ACC112 (cell line): Measurements from ENCODE around the gene CNRIP1.

ENCODE experiments used
- H2AFZ ChIP-seq: fragments of 200-600 bp; sonication (generic); one replicate; pipeline ENCODE4 v1.6.0; 2017; ENCODE audit warnings: antibody characterized with exemption, low read length; ENCODE audit not compliant: unreplicated experiment
- H3K27ac ChIP-seq: fragments of 200-600 bp; sonication (generic); 2 replicates; pipeline ENCODE4 v1.5.1; 2014; ENCODE audit warnings: low read depth, mild to moderate bottlenecking, antibody characterized with exemption, low read length, moderate library complexity
- H3K27me3 ChIP-seq: fragments of 200-600 bp; sonication (generic); 2 replicates; pipeline ENCODE4 v1.6.1; 2014; ENCODE audit warnings: mild to moderate bottlenecking, antibody characterized with exemption, low read length, moderate library complexity, mixed read lengths; ENCODE audit not compliant: insufficient read depth
- H3K36me3 ChIP-seq: fragments of 200-600 bp; sonication (generic); 2 replicates; pipeline ENCODE4 v1.6.1; 2016; ENCODE audit warnings: mild to moderate bottlenecking, antibody characterized with exemption, low read length, moderate library complexity, mixed read lengths; ENCODE audit not compliant: insufficient read depth
- H3K4me1 ChIP-seq: fragments of 200-600 bp; sonication (generic); one replicate; pipeline ENCODE4 v1.6.1; 2016; ENCODE audit warnings: low read length, mixed read lengths; ENCODE audit not compliant: insufficient read depth, unreplicated experiment, control insufficient read depth
- H3K4me3 ChIP-seq: fragments of 200-600 bp; sonication (generic); 2 replicates; pipeline ENCODE4 v1.5.1; 2014; ENCODE audit warnings: mild to moderate bottlenecking, low read depth, low read length
- H3K79me2 ChIP-seq: fragments of 200-600 bp; sonication (generic); one replicate; pipeline ENCODE4 v1.6.0; 2016; ENCODE audit warnings: low read length; ENCODE audit not compliant: control insufficient read depth, unreplicated experiment, insufficient read depth

The CNRIP1 gene

GRCh38 chr2:68292108-68292710, 27.5 kb downstream of the CNRIP1 start:
- H3K27me3 ChIP-seq: no peaks in the 10 kb centered on the region
- H3K79me2 ChIP-seq: no peaks in the 10 kb centered on the region
- no peak overlapping the region for H2AFZ ChIP-seq
- no peaks in the 10 kb centered on the region for H3K4me1 ChIP-seq
- H3K36me3 ChIP-seq: no peaks in the 10 kb centered on the region
- H3K4me3 ChIP-seq: no peak overlapping the region
- H3K27ac ChIP-seq: no peak overlapping the region

- Histone ChIP-seq H3K79me2 (no peaks in the 10 kb centered on the region), H3K4me3 (no peak overlapping the region), H3K4me1 (no peaks in the 10 kb centered on the region), H3K27me3 (no peaks in the 10 kb centered on the region), H3K27ac (no peak overlapping the region), H2AFZ (no peak overlapping the region), H3K36me3 (no peaks in the 10 kb centered on the region)
These were observed 28.4 kb downstream of the CNRIP1 start for GRCh38 chr2:68291314-68291713.

DNA sequence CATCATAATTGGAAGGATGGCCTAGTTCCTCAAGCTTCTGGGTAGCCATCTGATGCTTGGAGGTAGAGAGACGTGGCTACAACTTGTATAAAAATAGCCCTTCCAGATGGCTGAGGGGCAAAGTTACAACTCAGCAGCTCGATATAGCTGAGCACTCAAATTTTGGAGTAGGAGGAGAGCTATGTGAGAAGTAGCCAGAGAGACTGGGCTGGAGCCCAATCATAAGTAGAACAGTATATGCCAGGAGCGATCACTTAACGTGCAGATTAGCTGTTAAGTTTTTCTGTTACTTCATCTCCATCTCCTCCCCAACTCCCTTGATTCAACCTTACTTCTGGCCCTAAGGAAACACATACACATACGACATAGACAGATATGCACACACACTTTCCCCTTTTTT, 28.8 kb downstream of the CNRIP1 start:
- no peak overlapping the region for H2AFZ ChIP-seq
- no peak overlapping the region for H3K4me3 ChIP-seq
- H3K36me3 ChIP-seq: no peaks in the 10 kb centered on the region
- H3K27me3 ChIP-seq: no peaks in the 10 kb centered on the region
- H3K27ac ChIP-seq: no peak overlapping the region
- H3K4me1 ChIP-seq: no peaks in the 10 kb centered on the region
- H3K79me2 ChIP-seq: no peaks in the 10 kb centered on the region

- Histone ChIP-seq H3K27ac (no peak overlapping the region), H2AFZ (no peak overlapping the region), H3K4me1 (peaks cover 9% of the 10 kb centered on the region), H3K79me2 (no peaks in the 10 kb centered on the region), H3K4me3 (no peak overlapping the region), H3K36me3 (no peaks in the 10 kb centered on the region), H3K27me3 (no peaks in the 10 kb centered on the region)
These were observed 31.9 kb downstream of the CNRIP1 start for GRCh38 chr2:68287580-68288441.

GRCh38 chr2:68284896-68285295, 34.9 kb downstream of the CNRIP1 start:
- Histone ChIP-seq H3K4me3 (no peak overlapping the region), H3K27me3 (no peaks in the 10 kb centered on the region), H3K4me1 (peaks cover 9% of the 10 kb centered on the region), H3K36me3 (no peaks in the 10 kb centered on the region), H3K27ac (no peak overlapping the region), H3K79me2 (no peaks in the 10 kb centered on the region), H2AFZ (no peak overlapping the region)

DNA sequence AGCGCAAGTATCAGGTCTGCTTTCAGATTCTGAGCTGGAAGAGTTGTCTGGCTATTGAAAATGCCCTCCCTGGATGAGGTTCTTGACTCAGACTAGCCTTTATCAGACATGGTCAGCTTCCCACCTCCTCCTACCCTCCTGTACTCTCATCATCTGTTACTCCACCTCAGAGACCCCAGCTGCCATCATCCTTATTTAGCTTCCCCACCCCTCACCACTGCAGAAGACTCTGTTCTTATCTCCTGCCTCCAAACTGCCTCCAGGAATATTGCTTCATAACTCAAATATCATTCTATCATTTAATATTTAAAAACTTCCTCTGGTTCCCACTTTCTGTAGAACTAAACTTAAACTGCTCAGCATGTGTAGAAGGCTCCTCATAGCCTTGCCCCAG, 36.3 kb downstream of the CNRIP1 start:
- H3K27ac ChIP-seq: no peak overlapping the region
- H3K4me3 ChIP-seq: no peak overlapping the region
- no peaks in the 10 kb centered on the region for H3K36me3 ChIP-seq
- H3K27me3 ChIP-seq: no peaks in the 10 kb centered on the region
- peaks cover 9% of the 10 kb centered on the region for H3K4me1 ChIP-seq
- no peaks in the 10 kb centered on the region for H3K79me2 ChIP-seq
- no peak overlapping the region for H2AFZ ChIP-seq

DNA sequence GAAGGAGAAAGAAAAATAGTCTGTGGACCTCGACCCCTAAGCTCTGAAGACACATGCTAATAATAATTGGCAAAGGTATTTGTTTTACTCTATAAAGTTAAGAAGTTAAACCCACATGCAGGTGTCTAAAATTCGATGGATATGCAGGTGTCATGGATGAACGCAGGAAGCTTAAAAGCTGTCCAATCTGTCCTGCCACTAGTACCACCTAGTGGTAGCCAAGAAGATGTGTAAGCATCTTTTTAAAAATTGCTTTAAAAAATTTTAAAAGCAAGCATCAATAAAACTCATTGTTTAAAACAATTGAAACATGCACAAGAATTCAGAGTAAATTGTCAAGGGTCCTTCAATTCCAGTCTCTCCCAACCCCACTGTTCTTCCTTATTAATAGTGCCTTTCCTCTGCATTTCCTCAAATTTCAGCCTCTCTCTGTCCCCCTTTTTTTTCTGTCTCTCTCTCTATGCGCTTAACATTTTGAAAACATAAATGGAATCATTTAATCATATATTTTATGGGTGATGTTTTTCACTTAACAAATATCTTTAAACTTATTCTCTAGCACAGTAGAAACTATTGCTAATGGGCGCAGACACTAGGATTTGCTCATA, 36.8 kb downstream of the CNRIP1 start:
- Histone ChIP-seq H2AFZ (no peak overlapping the region), H3K27ac (no peak overlapping the region), H3K36me3 (no peaks in the 10 kb centered on the region), H3K79me2 (no peaks in the 10 kb centered on the region), H3K4me1 (peaks cover 9% of the 10 kb centered on the region), H3K4me3 (no peak overlapping the region), H3K27me3 (no peaks in the 10 kb centered on the region)

- Histone ChIP-seq H3K4me1 (peaks cover 9% of the 10 kb centered on the region), H3K79me2 (no peaks in the 10 kb centered on the region), H3K27me3 (no peaks in the 10 kb centered on the region), H3K4me3 (no peak overlapping the region), H3K27ac (no peak overlapping the region), H2AFZ (no peak overlapping the region), H3K36me3 (no peaks in the 10 kb centered on the region)
These were observed 39.0 kb downstream of the CNRIP1 start for GRCh38 chr2:68280796-68281195.

- no peak overlapping the region for H3K4me3 ChIP-seq
These were observed 39.4 kb downstream of the CNRIP1 start for GRCh38 chr2:68280348-68280747.

GRCh38 chr2:68279691-68280090, 40.1 kb downstream of the CNRIP1 start:
- no peak overlapping the region for H3K27ac ChIP-seq
- H3K27me3 ChIP-seq: no peaks in the 10 kb centered on the region
- H3K4me3 ChIP-seq: no peak overlapping the region
- no peaks in the 10 kb centered on the region for H3K79me2 ChIP-seq
- H2AFZ ChIP-seq: no peak overlapping the region
- H3K36me3 ChIP-seq: no peaks in the 10 kb centered on the region
- H3K4me1 ChIP-seq: peaks cover 9% of the 10 kb centered on the region

More at GRCh38 chr2:68280348-68280747, 39.4 kb downstream of the CNRIP1 start:
- no peaks in the 10 kb centered on the region for H3K27me3 ChIP-seq
- H3K36me3 ChIP-seq: no peaks in the 10 kb centered on the region
- no peaks in the 10 kb centered on the region for H3K79me2 ChIP-seq
- H3K4me1 ChIP-seq: peaks cover 9% of the 10 kb centered on the region
- no peak overlapping the region for H2AFZ ChIP-seq
- no peak overlapping the region for H3K27ac ChIP-seq

- no peaks in the 10 kb centered on the region for H3K36me3 ChIP-seq
- no peak overlapping the region for H3K27ac ChIP-seq
- H2AFZ ChIP-seq: no peak overlapping the region
- no peaks in the 10 kb centered on the region for H3K79me2 ChIP-seq
- peaks cover 6% of the 10 kb centered on the region for H3K4me1 ChIP-seq
- no peaks in the 10 kb centered on the region for H3K27me3 ChIP-seq
- H3K4me3 ChIP-seq: no peak overlapping the region
These were observed 41.6 kb downstream of the CNRIP1 start for GRCh38 chr2:68278169-68278568.
